Neural crest cell (in vitro differentiated cells): ENCODE measurements around the gene WDR72. TPM values are rescaled to one million over a fixed set of nuclear protein-coding genes. Genes with fewer than 3 reads are reported as not detected.
A peak's percentile ranks its signal among the peaks of the same experiment; 100 is the strongest.
"Not testable (repeated sequence)": the region's sequence is repeated elsewhere in the genome, so short reads cannot be mapped to it uniquely, and the experiment has no call there.

Experiments used
- DNase-seq: peaks from one replicate; pipeline ENCODE4 v3.0.0; 2021; ENCODE audit warnings: low read depth, mixed read lengths, low spot score
- H3K27ac Mint-ChIP-seq: one replicate; pipeline ENCODE4 v1.8.0; 2021; ENCODE audit warnings: mild to moderate bottlenecking, mixed read lengths; ENCODE audit not compliant: unreplicated experiment
- H3K27me3 Mint-ChIP-seq: 2 replicates; pipeline ENCODE4 v1.8.0; 2021; ENCODE audit warnings: low read depth, mild to moderate bottlenecking, mixed read lengths
- H3K36me3 Mint-ChIP-seq: 2 replicates; pipeline ENCODE4 v1.8.0; 2021; ENCODE audit warnings: low read depth, mild to moderate bottlenecking, mixed read lengths
- H3K4me1 Mint-ChIP-seq: 2 replicates; pipeline ENCODE4 v1.8.0; 2021; ENCODE audit warnings: mixed read lengths
- H3K4me3 Mint-ChIP-seq: one replicate; pipeline ENCODE4 v1.8.0; 2021; ENCODE audit warnings: mild to moderate bottlenecking, mixed read lengths
- H3K9me3 Mint-ChIP-seq: 2 replicates; pipeline ENCODE4 v1.8.0; 2021; ENCODE audit warnings: mixed read lengths
- CTCF ChIP-seq: fragments of 200-600 bp; sonication (generic); conservative IDR thresholded peaks from 2 replicates; pipeline ENCODE4 v1.5.0; 2021; ENCODE audit warnings: antibody characterized with exemption, mild to moderate bottlenecking
- total RNA-seq: library from RNA; stranded (reverse); gene quantifications from 2 replicates; pipeline ENCODE4 v1.2.1, GENCODE V29; 2021

Gene WDR72
- total RNA-seq, 1 donor from 2014 or later, result 1.7 TPM

- peaks cover 73% of the 10 kb centered on the region for H3K4me1 Mint-ChIP-seq
- H3K9me3 Mint-ChIP-seq, result no peaks in the 10 kb centered on the region
- DNase-seq, result no peak
- no peak for TF ChIP-seq CTCF
- no peaks in the 10 kb centered on the region for H3K27me3 Mint-ChIP-seq
- peak overlapping the region; percentile 83 for H3K27ac Mint-ChIP-seq
- no peaks in the 10 kb centered on the region for H3K36me3 Mint-ChIP-seq
- H3K4me3 Mint-ChIP-seq, result no peak overlapping the region
Observed at GRCh38 chr15:53555226-53555625, 204.2 kb downstream of the WDR72 start.

- H3K4me1 Mint-ChIP-seq, result peaks cover 65% of the 10 kb centered on the region
- DNase-seq, result no peak
- H3K27me3 Mint-ChIP-seq, result no peaks in the 10 kb centered on the region
- H3K36me3 Mint-ChIP-seq, result no peaks in the 10 kb centered on the region
- TF ChIP-seq CTCF, result no peak
- H3K4me3 Mint-ChIP-seq, result no peak overlapping the region
- H3K9me3 Mint-ChIP-seq, result peaks cover 2% of the 10 kb centered on the region
- H3K27ac Mint-ChIP-seq, result no peak overlapping the region
Observed at GRCh38 chr15:53549697-53550305, 209.7 kb downstream of the WDR72 start.

- no peak overlapping the region for H3K27ac Mint-ChIP-seq
- H3K27me3 Mint-ChIP-seq, result no peaks in the 10 kb centered on the region
- no peak overlapping the region for H3K4me3 Mint-ChIP-seq
- H3K9me3 Mint-ChIP-seq, result peaks cover 2% of the 10 kb centered on the region
- no peak for DNase-seq
- H3K4me1 Mint-ChIP-seq, result peaks cover 56% of the 10 kb centered on the region
- TF ChIP-seq CTCF, result no peak
- H3K36me3 Mint-ChIP-seq, result peaks cover 4% of the 10 kb centered on the region
Observed at GRCh38 chr15:53548236-53548635, 211.2 kb downstream of the WDR72 start.

- DNase-seq, H3K36me3 Mint-ChIP-seq, H3K27me3 Mint-ChIP-seq, H3K4me3 Mint-ChIP-seq, H3K9me3 Mint-ChIP-seq, H3K27ac Mint-ChIP-seq: not testable (repeated sequence)
- H3K4me1 Mint-ChIP-seq, result peaks cover 13% of the 10 kb centered on the region
Observed at GRCh38 chr15:53540626-53541300, 218.7 kb downstream of the WDR72 start.

- Mint-ChIP-seq H3K27me3 (no peaks in the 10 kb centered on the region), H3K9me3 (peaks cover 5% of the 10 kb centered on the region), H3K27ac (no peak overlapping the region), H3K36me3 (peaks cover 8% of the 10 kb centered on the region), H3K4me1 (peaks cover 17% of the 10 kb centered on the region), H3K4me3 (no peak overlapping the region)
- no peak for TF ChIP-seq CTCF
- DNase-seq, result no peak
Observed at GRCh38 chr15:53539878-53540277, 219.6 kb downstream of the WDR72 start.

- no peak for TF ChIP-seq CTCF
- Mint-ChIP-seq H3K4me3 (no peak overlapping the region), H3K4me1 (peaks cover 17% of the 10 kb centered on the region), H3K27me3 (no peaks in the 10 kb centered on the region), H3K27ac (no peak overlapping the region), H3K36me3 (peaks cover 7% of the 10 kb centered on the region), H3K9me3 (peaks cover 8% of the 10 kb centered on the region)
- DNase-seq, result no peak
Observed at GRCh38 chr15:53536479-53537120, 222.9 kb downstream of the WDR72 start.
